K562 (cell line): ENCODE measurements around the gene SLC33A1. TPM values are rescaled to one million over a fixed set of nuclear protein-coding genes. Genes with fewer than 3 reads are reported as not detected.

ENCODE experiments used
- ATAC-seq: fragments of 200-7000 bp; cut with Tn5 transposase; 3 replicates; pipeline ENCODE4 v1.9.1; 2020; ENCODE audit warnings: moderate library complexity
- BruUV-seq: library from RNA; stranded (reverse); fragments of 400-500 nt; replicated peaks from 2 replicates; lab custom pipeline; 2021; lab: Mats Ljungman, UMichigan
- CTCF ChIA-PET: fragments of 300-600 bp; formaldehyde crosslinking; extraction: SDS; loops from one replicate; lab custom pipeline; 2021; ENCODE audit warnings: low intra/inter-chr PET ratio; lab: Yijun Ruan, JAX
- POLR2A ChIA-PET: fragments of 300-600, 350-650 bp; sonication (Branson Sonifier 250); formaldehyde crosslinking; extraction: SDS; loops from one replicate; lab custom pipeline; 2021; ENCODE audit warnings: antibody characterized with exemption, inconsistent platforms; lab: Yijun Ruan, JAX
- DNase-seq, 4 experiments: peaks; one replicate each; pipeline versions ENCODE4 v3.0.0 to v3.0.0-alpha.2; 2011 to 2018; ENCODE audit warnings: low spot score in 3 of 4, mixed read lengths in 3 of 4; ENCODE audit errors: extremely low read depth in 1 of 4
- FAIRE-seq: peaks from 2 replicates; lab custom pipeline; 2011; peaks lifted over from hg19 to GRCh38; lab: Jason Lieb, UNC
- H2AFZ ChIP-seq: 2 replicates; pipeline ENCODE4 v1.6.0; 2011; ENCODE audit warnings: low read depth, low read length, control low read depth, inconsistent platforms
- H3K27ac ChIP-seq: fragments of 200-600 bp; 3 replicates; pipeline ENCODE4 v1.8.0; 2011; ENCODE audit warnings: low read depth, mild to moderate bottlenecking, control low read depth, inconsistent platforms, low read length, moderate library complexity, mixed read lengths; ENCODE audit errors: extremely low read depth
- H3K27me3 ChIP-seq, 2 experiments: fragments of 300-600 bp in 1 of 2; 2 replicates in 1 of 2; 3 replicates in 1 of 2; pipeline versions ENCODE4 v1.6.0 to v1.8.0; 2011; ENCODE audit warnings: inconsistent platforms in 2 of 2, low read length in 2 of 2, mild to moderate bottlenecking in 1 of 2, mixed read lengths in 1 of 2, moderate library complexity in 1 of 2; ENCODE audit not compliant: control insufficient read depth in 2 of 2, insufficient read depth in 2 of 2
- H3K36me3 ChIP-seq: fragments of 300-600 bp; 3 replicates; pipeline ENCODE4 v1.8.0; 2011; ENCODE audit warnings: mild to moderate bottlenecking, low read length, inconsistent platforms; ENCODE audit not compliant: control insufficient read depth, insufficient read depth
- H3K4me1 ChIP-seq, 2 experiments: fragments of 200-600 bp in 1 of 2; replicated peaks in 1 of 2; 2 replicates in 1 of 2; 3 replicates in 1 of 2; pipeline versions ENCODE4 v1.5.1 to v1.8.0; 2011; ENCODE audit warnings: inconsistent platforms in 2 of 2, low read length in 2 of 2, mild to moderate bottlenecking in 1 of 2, mixed read lengths in 1 of 2, moderate library complexity in 1 of 2; ENCODE audit not compliant: control insufficient read depth in 2 of 2, insufficient read depth in 2 of 2
- H3K4me2 ChIP-seq: 2 replicates; pipeline ENCODE4 v1.6.1; 2011; ENCODE audit warnings: low read length, control low read depth, inconsistent platforms, mixed read lengths; ENCODE audit not compliant: insufficient read depth
- H3K4me3 ChIP-seq: fragments of 200-600 bp; sonication (generic), shearing (Covaris generic); 2 replicates; pipeline ENCODE4 v1.5.1; 2016; ENCODE audit warnings: control low read depth, inconsistent platforms
- H3K79me2 ChIP-seq: fragments of 200-600 bp; 3 replicates; pipeline ENCODE4 v1.8.0; 2011; ENCODE audit warnings: low read length, inconsistent platforms; ENCODE audit not compliant: control insufficient read depth, insufficient read depth
- H3K9ac ChIP-seq, 2 experiments: 2 replicates each; pipeline versions ENCODE4 v1.6.0 to v1.6.1; 2011; ENCODE audit warnings: low read depth in 2 of 2, low read length in 2 of 2, control low read depth in 1 of 2, inconsistent platforms in 1 of 2, mild to moderate bottlenecking in 1 of 2, mixed read lengths in 1 of 2; ENCODE audit not compliant: insufficient read depth in 1 of 2
- H3K9me1 ChIP-seq: one replicate; pipeline ENCODE4 v1.6.0; 2011; ENCODE audit warnings: inconsistent platforms, mild to moderate bottlenecking, low read length, moderate library complexity; ENCODE audit not compliant: control insufficient read depth, insufficient read depth
- H3K9me3 ChIP-seq: replicated peaks from 2 replicates; pipeline ENCODE4 v1.5.1; 2011; ENCODE audit warnings: low read depth, low read length, inconsistent platforms; ENCODE audit not compliant: control insufficient read depth, insufficient read depth
- H4K20me1 ChIP-seq: replicated peaks from 2 replicates; pipeline ENCODE4 v1.6.1; 2011; ENCODE audit warnings: low read length, inconsistent platforms, mixed read lengths; ENCODE audit not compliant: control insufficient read depth, insufficient read depth
- RBM15 ChIP-seq: fragments of 200-400 bp; formaldehyde crosslinking; IDR thresholded peaks from 2 replicates; pipeline ENCODE4 v1.6.1; 2018; ENCODE audit warnings: mild to moderate bottlenecking, low read length, moderate library complexity; ENCODE audit not compliant: insufficient read depth
- SETDB1 ChIP-seq: IDR thresholded peaks from one replicate; pipeline ENCODE4 v1.6.1; 2012; ENCODE audit warnings: low read length, control low read depth, inconsistent platforms
- SRSF1 ChIP-seq: fragments of 200-400 bp; formaldehyde crosslinking; IDR thresholded peaks from 2 replicates; pipeline ENCODE4 v1.6.1; 2017; ENCODE audit warnings: mild to moderate bottlenecking, low read depth, low read length, moderate library complexity
- TAL1 ChIP-seq: fragments of 450-650 bp; IDR thresholded peaks from 2 replicates; pipeline ENCODE4 v1.6.1; 2016; ENCODE audit warnings: mild to moderate bottlenecking
- TEAD2 ChIP-seq: fragments of 450-650 bp; IDR thresholded peaks from 2 replicates; pipeline ENCODE4 v1.6.1; 2016; ENCODE audit warnings: missing genetic modification characterization, control low read depth, missing compliant biosample characterization
- TEAD4 ChIP-seq, 2 experiments: sonication (generic) in 1 of 2; formaldehyde crosslinking in 1 of 2; IDR thresholded peaks; 2 replicates each; pipeline versions ENCODE4 v1.6.1 to v1.8.0; 2012 to 2022; ENCODE audit warnings: borderline replicate concordance in 1 of 2, inconsistent platforms in 1 of 2, low read length in 1 of 2, mild to moderate bottlenecking in 1 of 2, missing genetic modification reagents in 1 of 2
- ZNF253 ChIP-seq: fragments of 250-450 bp; sonication (Bioruptor Pico); conservative IDR thresholded peaks from 2 replicates; pipeline ENCODE4 v1.6.1; 2021; ENCODE audit warnings: mild to moderate bottlenecking
- ZNF668 ChIP-seq: fragments of 250-450 bp; sonication (Bioruptor Pico); IDR thresholded peaks from 2 replicates; pipeline ENCODE4 v1.8.0; 2022; ENCODE audit warnings: mild to moderate bottlenecking, inconsistent platforms
- in situ Hi-C: fragments of 300-500 bp; cut with MboI; formaldehyde crosslinking; loops from 4 replicates; pipeline ENCODE4 v1.15.0; 2018; ENCODE audit warnings: inconsistent platforms, mixed read lengths
- intact Hi-C: fragments of 100-400 bp; cut with micrococcal nuclease; formaldehyde crosslinking; loops from 2 replicates; pipeline ENCODE4 v1.14.2; 2022
- polyA plus RNA-seq, 8 experiments: library from polyadenylated mRNA; depleted of rRNA in 4 of 8; stranded (reverse) in 5 of 8; unstranded in 3 of 8; fragments of >200 nt; fragmentation: Nextera tagmentation in 2 of 8; fragmentation: Illumina TruSeq in 1 of 8; extraction: Ambion mirVana in 2 of 8; extraction: Trizol in 1 of 8; gene quantifications; 2 replicates each; pipeline versions ENCODE4 v1.2.1 to v1.2.3, GENCODE V29; 2011 to 2014; ENCODE audit warnings: inconsistent platforms in 1 of 8, missing spikeins in 1 of 8
- total RNA-seq, 7 experiments: library from RNA; depleted of rRNA in 6 of 7; stranded (reverse); fragments of >200 nt in 6 of 7; fragmentation: Illumina TruSeq in 2 of 7; extraction: Trizol in 2 of 7; gene quantifications; 2 replicates each; pipeline versions ENCODE4 v1.2.1 to v1.2.3, GENCODE V29; 2011 to 2021; ENCODE audit warnings: low replicate concordance in 1 of 7
- TF ChIP-seq, protein P1 (sequence below), 3 experiments: IDR thresholded peaks in 2 of 3; conservative IDR thresholded peaks in 1 of 3; 2 replicates each; pipeline ENCODE4 v1.5.1; 2011 to 2012; ENCODE audit warnings: low read length in 3 of 3, mild to moderate bottlenecking in 3 of 3, control low read depth in 2 of 3, improper control_type of control experiment in 1 of 3, inconsistent platforms in 1 of 3, low read depth in 1 of 3, mixed read lengths in 1 of 3, moderate library complexity in 1 of 3; ENCODE audit not compliant: insufficient read depth in 2 of 3
- TF ChIP-seq, protein P2 (sequence below): sonication (generic); formaldehyde crosslinking; IDR thresholded peaks from 2 replicates; pipeline ENCODE4 v1.8.0; 2022; ENCODE audit warnings: mild to moderate bottlenecking, missing genetic modification reagents, borderline replicate concordance
- TF ChIP-seq, protein P3 (sequence below): sonication (generic); formaldehyde crosslinking; IDR thresholded peaks from 2 replicates; pipeline ENCODE4 v1.8.0; 2022; ENCODE audit warnings: mild to moderate bottlenecking, missing genetic modification reagents
- TF ChIP-seq, protein P4 (sequence below): fragments of 450-650 bp; IDR thresholded peaks from 2 replicates; pipeline ENCODE4 v1.7.1; 2018; ENCODE audit warnings: mild to moderate bottlenecking, low read depth; ENCODE audit not compliant: partially characterized antibody

Gene SLC33A1
- total and polyA plus RNA-seq, 9 of the 15 experiments (the other 6 are each of a cell fraction or from before 2014, with no cell fraction given): 6.2 to 26.8 (median 19.6) TPM

DNA sequence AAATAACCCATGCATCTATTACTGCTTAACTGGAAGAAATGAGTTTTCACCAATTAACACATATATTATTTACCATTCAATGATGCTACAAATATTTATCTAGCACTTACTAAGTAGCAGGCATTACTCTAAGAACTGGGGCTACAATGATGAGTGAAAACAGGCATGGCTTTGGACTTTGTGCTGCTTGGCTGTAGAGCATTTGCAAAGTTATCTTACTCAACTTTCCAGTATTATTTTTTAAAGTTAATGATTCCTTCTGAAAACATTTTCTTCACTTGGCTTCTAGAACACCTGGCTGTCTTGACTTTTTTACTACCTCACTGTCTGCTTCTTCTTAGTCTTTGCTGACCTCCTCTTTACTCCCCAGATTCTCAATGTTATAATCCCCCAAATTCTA, 49.9 kb downstream of the SLC33A1 start:
- CTCF ChIA-PET: no interaction called here
- H3K9me1 ChIP-seq: no peaks in the 10 kb centered on the region
- peaks cover 3 to 16% of the 10 kb centered on the region in 2 experiments; a peak in 4 of 5 replicates for H3K4me1 ChIP-seq
- intact Hi-C loops: loop anchor here (2.0 kb wide), 2 partner anchors 58 to 66 kb away; partner anchors contain the start of gene GMPS
- no peak overlapping the region for H3K27ac ChIP-seq
- no peak overlapping the region for H3K4me3 ChIP-seq
- in situ Hi-C loops: no loop called here
- ATAC-seq (no peak), FAIRE-seq (no peak), DNase-seq (no peak)
- no TSS peak for BruUV-seq
- H3K4me2 ChIP-seq: no peak overlapping the region
- no peak overlapping the region for H3K9ac ChIP-seq
- no peaks in the 10 kb centered on the region for H3K27me3 ChIP-seq
- H3K36me3 ChIP-seq: peaks cover 17% of the 10 kb centered on the region; the same call in 1 of the 3 replicates
- H3K9me3 ChIP-seq: no peaks in the 10 kb centered on the region
- H3K79me2 ChIP-seq: peaks cover 5% of the 10 kb centered on the region; the same call in 1 of the 3 replicates
- H4K20me1 ChIP-seq: no peaks in the 10 kb centered on the region
- no peak overlapping the region for H2AFZ ChIP-seq
- POLR2A ChIA-PET: interaction anchor here (2.3 to 3.2 kb wide), 2 partner anchors 10 to 19 kb away, joined by 12 to 13 read pairs; no protein-coding TSS in a partner anchor
- TF ChIP-seq, protein P1, sequence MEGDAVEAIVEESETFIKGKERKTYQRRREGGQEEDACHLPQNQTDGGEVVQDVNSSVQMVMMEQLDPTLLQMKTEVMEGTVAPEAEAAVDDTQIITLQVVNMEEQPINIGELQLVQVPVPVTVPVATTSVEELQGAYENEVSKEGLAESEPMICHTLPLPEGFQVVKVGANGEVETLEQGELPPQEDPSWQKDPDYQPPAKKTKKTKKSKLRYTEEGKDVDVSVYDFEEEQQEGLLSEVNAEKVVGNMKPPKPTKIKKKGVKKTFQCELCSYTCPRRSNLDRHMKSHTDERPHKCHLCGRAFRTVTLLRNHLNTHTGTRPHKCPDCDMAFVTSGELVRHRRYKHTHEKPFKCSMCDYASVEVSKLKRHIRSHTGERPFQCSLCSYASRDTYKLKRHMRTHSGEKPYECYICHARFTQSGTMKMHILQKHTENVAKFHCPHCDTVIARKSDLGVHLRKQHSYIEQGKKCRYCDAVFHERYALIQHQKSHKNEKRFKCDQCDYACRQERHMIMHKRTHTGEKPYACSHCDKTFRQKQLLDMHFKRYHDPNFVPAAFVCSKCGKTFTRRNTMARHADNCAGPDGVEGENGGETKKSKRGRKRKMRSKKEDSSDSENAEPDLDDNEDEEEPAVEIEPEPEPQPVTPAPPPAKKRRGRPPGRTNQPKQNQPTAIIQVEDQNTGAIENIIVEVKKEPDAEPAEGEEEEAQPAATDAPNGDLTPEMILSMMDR (IDR thresholded peaks at IDR 0.05 in 2 of 3, conservative IDR thresholded peaks at IDR 0.05 in 1 of 3; ENCODE audit: insufficient read depth in 2 of 3, low read depth in 1 of 3, low read length in 3 of 3): no peak
- no peak for TF ChIP-seq TAL1
- TF ChIP-seq SETDB1: no peak
- TF ChIP-seq ZNF253 (CRISPR knock-in tag): no peak
- TF ChIP-seq, protein P2, sequence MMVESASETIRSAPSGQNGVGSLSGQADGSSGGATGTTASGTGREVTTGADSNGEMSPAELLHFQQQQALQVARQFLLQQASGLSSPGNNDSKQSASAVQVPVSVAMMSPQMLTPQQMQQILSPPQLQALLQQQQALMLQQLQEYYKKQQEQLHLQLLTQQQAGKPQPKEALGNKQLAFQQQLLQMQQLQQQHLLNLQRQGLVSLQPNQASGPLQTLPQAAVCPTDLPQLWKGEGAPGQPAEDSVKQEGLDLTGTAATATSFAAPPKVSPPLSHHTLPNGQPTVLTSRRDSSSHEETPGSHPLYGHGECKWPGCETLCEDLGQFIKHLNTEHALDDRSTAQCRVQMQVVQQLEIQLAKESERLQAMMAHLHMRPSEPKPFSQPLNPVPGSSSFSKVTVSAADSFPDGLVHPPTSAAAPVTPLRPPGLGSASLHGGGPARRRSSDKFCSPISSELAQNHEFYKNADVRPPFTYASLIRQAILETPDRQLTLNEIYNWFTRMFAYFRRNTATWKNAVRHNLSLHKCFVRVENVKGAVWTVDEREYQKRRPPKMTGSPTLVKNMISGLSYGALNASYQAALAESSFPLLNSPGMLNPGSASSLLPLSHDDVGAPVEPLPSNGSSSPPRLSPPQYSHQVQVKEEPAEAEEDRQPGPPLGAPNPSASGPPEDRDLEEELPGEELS (CRISPR knock-in tag): no peak
- TF ChIP-seq, protein P3, sequence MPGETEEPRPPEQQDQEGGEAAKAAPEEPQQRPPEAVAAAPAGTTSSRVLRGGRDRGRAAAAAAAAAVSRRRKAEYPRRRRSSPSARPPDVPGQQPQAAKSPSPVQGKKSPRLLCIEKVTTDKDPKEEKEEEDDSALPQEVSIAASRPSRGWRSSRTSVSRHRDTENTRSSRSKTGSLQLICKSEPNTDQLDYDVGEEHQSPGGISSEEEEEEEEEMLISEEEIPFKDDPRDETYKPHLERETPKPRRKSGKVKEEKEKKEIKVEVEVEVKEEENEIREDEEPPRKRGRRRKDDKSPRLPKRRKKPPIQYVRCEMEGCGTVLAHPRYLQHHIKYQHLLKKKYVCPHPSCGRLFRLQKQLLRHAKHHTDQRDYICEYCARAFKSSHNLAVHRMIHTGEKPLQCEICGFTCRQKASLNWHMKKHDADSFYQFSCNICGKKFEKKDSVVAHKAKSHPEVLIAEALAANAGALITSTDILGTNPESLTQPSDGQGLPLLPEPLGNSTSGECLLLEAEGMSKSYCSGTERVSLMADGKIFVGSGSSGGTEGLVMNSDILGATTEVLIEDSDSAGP: no peak
- no peak for TF ChIP-seq RBM15
- no peak for TF ChIP-seq TEAD4 (IDR thresholded peaks at IDR 0.05; ENCODE audit: low read length)
- no peak for TF ChIP-seq TEAD4 (CRISPR knock-in tag; IDR thresholded peaks at IDR 0.05; ENCODE audit: borderline replicate concordance)
- TF ChIP-seq, protein P4, sequence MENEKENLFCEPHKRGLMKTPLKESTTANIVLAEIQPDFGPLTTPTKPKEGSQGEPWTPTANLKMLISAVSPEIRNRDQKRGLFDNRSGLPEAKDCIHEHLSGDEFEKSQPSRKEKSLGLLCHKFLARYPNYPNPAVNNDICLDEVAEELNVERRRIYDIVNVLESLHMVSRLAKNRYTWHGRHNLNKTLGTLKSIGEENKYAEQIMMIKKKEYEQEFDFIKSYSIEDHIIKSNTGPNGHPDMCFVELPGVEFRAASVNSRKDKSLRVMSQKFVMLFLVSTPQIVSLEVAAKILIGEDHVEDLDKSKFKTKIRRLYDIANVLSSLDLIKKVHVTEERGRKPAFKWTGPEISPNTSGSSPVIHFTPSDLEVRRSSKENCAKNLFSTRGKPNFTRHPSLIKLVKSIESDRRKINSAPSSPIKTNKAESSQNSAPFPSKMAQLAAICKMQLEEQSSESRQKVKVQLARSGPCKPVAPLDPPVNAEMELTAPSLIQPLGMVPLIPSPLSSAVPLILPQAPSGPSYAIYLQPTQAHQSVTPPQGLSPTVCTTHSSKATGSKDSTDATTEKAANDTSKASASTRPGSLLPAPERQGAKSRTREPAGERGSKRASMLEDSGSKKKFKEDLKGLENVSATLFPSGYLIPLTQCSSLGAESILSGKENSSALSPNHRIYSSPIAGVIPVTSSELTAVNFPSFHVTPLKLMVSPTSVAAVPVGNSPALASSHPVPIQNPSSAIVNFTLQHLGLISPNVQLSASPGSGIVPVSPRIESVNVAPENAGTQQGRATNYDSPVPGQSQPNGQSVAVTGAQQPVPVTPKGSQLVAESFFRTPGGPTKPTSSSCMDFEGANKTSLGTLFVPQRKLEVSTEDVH: no peak
- TF ChIP-seq SRSF1: no peak
- no peak for TF ChIP-seq TEAD2 (tag)
- no peak for TF ChIP-seq ZNF668 (CRISPR knock-in tag)
